LNCAP (cell line): ENCODE data around the gene PALM.

Experiments used
- CTCF ChIP-seq: fragments of 450-650 bp; IDR thresholded peaks from 2 replicates; pipeline ENCODE4 v1.5.1; 2017; ENCODE audit warnings: mild to moderate bottlenecking

Gene PALM

GRCh38 chr19:703329-703650 is 5.4 kb upstream of the PALM start:
- TF ChIP-seq CTCF: no peak

DNA sequence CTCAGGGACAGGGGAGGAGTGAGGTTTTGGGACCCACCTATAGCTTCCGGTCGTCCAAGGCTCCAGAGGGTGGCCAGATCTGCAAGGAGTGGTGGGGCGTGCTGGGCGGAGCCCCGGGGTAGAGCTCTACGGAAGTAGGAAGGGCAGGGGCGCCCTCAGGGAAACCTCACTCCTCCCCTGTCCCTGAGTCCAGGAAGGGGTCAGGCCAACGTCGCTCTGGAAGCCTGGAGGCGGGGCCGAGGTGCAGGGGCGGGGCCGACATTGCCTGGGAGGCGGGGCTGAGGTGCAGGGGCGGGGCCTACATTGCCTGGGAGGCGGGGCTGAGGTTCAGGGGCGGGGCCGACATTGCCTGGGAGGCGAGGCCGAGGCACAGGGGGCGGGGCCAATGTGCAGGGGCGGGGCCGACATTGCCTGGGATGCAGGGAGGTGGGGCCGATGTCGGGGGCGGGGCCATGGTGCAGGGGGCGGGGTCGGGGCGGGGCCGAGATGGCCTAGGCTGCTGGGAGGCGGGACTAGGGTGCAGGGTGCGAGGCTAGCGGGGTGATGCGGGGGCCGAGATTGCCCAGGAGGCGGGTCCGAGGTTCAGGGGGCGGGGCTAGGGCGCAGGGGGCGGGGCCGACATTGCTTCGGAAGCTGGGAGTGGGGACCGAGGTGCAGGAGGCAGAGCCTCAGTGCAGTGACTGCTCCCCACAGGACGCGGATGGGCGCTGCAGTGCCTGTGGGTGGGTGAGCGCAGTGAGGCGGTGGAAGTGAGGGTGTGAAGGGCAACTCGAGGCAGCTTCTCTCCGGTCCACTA is 4.9 kb upstream of the PALM start:
- no peak for TF ChIP-seq CTCF

- TF ChIP-seq CTCF: no peak
These were observed 4.3 kb upstream of the PALM start for GRCh38 chr19:704447-704741.

DNA sequence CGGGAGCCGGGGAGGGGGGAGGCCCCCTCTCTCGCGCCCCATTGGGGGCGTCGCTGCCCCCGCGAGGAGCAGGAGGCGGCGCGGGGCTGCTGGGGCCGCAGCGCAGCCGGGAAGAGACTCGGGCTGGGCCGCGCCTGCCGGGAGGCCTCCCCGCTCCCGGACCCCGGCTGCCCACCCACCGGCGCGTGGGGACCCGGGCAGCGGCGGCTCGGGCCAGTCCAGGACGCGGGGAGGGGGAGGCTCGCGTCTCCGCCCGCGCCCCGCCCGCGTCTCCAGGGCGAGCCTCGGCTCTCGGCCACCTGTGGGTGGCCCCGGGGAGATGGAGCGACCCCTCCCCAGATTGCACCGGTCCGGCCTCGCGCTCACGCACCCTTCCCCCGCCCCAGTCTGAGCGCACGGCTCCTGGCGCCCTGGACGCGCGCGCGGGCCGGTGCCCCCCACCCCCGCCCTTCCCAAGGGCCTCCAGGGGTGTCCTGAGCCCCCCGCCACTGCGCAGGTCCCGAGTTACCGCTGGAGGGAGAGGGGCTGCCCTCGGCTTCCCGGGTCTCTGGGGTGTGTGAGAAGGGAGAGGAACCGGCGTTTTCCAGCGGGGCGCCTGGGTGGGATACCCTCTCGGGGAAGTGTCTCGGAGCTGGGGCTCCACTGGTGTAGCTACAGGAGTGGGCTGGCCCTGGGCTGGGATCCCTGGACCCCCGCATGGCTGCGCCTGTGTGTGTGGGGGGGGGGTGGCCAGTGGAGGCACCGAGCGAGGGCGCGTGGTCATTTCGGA is 645 bp downstream of the PALM start:
- TF ChIP-seq CTCF: no peak

DNA sequence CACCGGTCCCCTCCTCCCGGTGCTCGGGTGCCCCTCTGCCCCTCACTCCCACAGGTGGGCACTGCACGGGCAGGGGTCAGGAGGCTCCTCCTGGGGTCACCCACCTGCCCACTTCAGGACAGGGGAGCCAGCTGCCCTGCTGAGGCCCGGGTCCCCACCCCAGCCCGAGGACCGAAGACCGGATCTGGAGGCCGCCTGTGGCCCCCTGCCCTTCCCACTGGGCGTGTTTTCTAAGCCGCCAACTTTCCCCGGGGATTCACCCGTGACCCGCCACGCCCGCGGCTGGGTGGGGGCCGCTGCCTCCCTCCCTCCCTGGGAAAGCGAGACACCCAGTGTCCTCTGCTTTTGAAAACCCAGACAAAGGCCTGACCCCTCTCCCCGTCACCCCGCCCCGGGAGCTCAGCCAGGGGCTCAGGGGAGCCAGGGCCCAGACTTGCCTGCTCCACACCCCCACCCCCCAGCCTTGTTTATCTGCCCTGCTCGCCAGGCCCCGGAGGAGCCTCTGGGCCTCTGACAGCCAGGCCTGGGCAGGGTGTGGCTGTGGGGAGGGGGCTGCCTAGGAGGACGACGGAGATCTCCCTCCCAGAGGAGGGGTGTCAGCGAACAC is 1.3 kb downstream of the PALM start:
- no peak for TF ChIP-seq CTCF

DNA sequence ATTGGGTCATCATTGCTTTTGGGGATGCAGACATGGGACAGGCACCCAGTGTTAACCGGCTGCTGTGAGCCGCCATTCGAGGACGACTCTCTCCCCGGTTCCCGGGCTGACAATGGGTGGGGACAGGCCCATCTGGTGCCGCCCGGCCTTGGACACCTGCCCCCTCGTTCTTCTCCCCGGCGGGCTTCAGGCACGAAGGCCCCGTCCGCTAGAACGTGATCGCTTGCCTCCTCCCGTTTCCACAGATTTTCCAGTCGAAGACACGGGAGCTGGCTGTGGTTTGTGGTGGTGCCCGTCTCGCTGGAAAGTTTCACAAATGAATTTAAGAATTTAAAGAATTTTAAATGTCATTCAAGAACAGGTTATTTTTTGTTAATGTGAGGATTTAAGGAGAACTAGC is 2.0 kb downstream of the PALM start:
- no peak for TF ChIP-seq CTCF

GRCh38 chr19:711254-711653 is 2.5 kb downstream of the PALM start:
- TF ChIP-seq CTCF: no peak
